Fibroblast of upper back skin (primary cell): Measurements from ENCODE around the gene EHMT1.
"Not testable (repeated sequence)": the region's sequence is repeated elsewhere in the genome, so short reads cannot be mapped to it uniquely, and the experiment has no call there.

ENCODE experiments used
- DNase-seq: peaks from one replicate; pipeline ENCODE4 v3.0.0-alpha.2; 2013

EHMT1 gene

DNA sequence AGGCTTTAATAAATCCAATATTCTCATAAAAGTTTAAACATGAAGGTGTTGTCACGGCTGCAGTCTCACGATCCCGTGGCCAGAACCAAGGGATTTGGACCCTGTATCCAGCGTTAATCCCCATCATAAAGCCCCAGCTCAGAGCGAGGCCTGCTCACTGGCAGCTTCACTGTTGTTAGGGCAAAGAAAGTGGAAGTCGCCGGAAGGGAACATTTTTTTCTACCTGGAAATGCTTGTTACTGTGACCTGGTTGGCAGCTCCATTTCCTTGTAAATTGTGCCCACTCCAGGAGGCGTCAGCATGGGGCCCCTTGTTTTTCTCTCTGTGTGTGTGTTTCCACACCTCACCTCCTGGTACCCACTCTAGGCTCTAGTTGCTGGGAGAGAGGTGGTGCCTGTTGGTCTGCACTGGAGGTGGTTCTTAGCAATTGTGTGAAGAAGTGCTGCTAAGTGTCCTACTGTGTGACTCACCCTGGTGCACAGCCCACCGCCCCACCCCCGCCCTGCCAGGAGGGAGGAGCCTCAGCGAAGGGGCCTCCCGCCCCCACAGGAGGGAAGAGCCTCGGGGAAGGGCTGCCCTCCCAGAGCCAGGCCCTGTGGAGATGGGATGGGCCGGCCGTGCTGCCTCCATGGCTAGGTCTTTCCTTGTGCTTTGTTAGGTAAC is 105.1 kb downstream of the EHMT1 start:
- DNase-seq, result peak; percentile 18

DNA sequence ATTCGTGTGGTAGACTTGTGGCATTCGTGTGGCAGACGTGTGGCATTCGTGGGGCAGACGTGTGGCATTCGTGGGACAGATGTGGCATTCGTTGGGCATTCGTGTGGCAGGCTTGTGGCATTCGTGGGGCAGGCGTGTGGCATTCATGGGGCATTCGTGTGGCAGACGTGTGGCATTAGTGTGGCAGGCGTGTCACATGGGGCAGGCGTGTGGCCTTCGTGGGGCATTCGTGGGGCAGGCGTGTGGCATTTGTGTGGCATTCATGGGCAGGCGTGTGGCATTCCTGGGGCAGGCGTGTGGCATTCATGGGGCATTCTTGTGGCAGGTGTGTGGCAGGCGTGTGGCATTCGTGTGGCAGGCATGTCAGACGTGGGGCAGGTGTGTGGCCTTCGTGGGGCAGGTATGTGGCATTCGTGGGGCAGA is 106.0 kb downstream of the EHMT1 start:
- DNase-seq, result no peak

DNA sequence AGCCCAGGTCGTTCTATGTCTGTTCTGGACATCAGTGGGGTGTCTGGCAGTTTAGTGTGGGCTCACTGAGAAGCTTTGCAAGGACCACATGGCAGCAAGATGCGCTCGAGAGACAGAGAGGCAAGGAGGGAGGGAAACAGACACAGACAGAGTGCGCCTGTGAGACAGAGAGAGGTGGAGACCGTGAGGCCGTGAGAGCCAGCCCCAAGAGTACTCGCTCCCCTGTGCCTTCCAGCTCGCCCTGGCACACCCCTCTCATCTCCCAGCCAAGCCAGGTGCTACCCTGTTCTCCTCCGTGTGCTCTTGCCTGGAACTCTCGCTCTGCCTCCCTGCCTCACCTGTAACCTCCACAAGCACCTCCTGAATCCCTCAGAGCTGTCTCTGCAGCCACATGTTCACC is 106.8 kb downstream of the EHMT1 start:
- no peak for DNase-seq

DNA sequence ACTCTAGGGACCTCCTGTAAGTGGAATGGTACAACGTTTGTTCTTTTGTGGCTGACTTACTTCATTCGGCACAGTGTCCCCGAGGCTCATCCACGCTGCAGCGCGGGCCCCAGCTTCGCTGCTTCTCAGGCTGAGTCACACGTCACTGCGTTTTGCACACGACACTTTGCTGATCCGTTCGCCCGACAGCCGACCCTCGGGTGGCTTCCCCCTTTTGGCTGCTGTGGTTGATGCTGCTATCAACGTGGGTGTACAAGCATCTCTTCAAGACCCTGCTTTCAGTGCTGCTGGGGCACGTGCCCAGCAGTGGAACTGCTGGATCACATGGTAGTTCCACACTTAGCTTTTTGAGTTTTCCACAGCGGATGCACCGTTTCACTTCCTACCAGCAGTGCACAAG is 107.5 kb downstream of the EHMT1 start:
- not testable (repeated sequence) for DNase-seq

DNA sequence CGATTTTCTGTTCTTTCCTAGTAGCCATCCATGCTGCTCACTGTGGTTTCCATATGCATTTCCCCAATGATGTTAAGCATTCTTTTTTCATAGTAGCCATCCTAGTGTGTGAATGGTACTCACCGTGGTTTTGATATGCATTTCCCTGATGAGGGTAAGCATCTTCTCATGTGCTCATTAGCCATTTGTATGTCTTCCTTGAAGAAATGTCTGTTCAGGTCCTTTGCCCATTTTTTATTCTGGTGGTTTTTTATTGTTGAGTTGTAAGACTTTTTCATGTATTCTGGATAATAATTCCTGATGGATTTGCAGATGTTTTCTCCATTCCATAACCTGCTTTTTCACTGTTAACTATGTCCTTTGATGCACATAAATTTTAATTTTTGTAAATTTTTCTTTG is 108.0 kb downstream of the EHMT1 start:
- no peak for DNase-seq

DNA sequence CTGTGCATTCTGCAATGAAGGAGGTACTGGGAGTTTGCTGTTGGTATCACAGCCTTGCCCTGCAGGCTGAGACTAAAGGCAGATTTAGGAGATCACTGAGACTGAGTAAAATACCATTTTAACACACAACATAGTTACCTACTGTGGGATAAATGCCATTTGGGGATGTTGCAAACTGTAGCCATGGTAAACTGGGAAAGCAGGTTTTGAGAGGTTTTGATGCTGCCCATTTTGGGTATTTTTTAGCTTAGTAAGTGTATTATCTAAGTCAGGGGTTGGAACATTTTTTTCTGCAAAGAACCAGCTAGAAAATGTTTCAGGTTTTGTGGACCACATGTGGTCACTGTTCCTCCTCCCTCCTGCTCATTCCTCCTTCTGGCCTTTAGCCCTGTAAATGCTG is 108.9 kb downstream of the EHMT1 start:
- DNase-seq, result no peak

DNA sequence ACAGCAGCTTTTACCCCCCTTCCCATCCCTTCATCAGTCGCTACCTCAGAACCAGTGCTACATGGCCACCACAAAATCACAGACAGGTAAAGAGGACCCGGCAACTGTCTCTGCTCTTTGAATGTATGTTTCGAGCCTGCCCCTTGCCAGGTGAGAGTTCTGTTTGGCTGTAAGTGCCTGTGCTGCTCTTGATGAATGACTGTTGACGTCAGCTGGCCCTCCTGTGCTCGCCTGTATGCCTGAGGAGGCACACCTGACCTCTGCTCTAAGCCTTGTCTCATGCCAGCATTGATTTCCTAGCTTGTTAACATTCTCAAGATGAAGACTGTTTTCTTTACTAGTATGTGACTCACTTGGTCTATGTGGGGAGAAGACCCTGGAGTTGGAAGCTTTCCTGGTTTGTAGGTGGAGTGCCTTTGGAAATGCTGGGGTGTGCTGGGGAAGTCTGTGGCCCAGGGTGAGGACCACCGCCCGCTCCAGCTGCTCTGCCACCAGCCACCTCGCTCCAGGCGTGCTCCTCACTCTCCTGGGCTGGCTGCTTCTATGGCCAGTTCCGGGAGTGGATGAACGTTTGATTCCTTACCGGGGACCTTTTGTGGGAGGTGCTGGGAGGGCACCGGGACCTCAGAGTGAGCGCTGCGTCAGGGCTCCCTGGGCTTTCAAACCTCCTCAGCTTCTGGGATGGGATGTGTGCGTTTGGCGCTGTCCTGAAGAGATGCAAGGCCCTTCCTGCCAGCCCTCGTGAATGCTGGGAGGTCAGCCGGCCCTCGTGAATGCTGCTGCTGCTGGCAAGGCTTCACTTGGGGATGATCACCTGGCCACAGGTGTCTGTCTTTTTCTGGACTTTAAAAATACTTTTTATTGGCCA is 109.9 kb downstream of the EHMT1 start:
- DNase-seq, result no peak

DNA sequence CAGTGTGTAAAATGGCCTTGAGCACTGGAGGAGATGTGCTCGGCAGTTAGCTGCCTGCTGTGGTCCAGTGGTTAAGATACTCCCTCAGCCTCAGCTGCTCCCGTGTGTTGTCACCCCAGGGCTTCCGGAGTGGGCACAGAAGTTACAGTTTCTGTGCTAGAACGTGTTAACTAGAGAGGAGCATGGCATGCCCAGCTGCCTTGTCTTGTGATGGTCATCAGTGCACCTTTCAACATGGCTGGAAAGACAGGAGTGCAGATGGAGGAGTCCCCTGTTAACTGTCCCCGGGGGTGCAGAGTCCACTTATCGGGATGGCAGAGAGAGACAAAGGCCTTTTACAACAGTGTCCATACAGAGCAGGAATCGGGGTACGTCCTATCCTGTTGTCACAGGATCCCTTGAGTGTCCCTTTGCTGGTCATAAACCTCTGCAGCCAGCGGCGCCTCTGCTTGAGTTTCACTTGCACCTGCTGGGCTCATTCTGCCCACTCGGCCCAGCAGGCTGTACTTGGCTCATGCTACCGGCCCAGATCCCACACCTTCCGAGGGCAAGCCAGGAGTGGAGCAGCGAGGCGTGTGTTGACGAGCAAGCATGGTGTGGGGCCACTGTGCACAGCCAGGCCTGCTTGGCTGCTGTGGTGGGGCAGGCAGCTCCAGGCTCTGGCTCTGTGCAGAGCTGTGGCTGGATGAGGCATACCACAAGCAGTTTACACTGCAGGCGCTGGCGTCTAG is 112.6 kb downstream of the EHMT1 start:
- DNase-seq, result no peak

DNA sequence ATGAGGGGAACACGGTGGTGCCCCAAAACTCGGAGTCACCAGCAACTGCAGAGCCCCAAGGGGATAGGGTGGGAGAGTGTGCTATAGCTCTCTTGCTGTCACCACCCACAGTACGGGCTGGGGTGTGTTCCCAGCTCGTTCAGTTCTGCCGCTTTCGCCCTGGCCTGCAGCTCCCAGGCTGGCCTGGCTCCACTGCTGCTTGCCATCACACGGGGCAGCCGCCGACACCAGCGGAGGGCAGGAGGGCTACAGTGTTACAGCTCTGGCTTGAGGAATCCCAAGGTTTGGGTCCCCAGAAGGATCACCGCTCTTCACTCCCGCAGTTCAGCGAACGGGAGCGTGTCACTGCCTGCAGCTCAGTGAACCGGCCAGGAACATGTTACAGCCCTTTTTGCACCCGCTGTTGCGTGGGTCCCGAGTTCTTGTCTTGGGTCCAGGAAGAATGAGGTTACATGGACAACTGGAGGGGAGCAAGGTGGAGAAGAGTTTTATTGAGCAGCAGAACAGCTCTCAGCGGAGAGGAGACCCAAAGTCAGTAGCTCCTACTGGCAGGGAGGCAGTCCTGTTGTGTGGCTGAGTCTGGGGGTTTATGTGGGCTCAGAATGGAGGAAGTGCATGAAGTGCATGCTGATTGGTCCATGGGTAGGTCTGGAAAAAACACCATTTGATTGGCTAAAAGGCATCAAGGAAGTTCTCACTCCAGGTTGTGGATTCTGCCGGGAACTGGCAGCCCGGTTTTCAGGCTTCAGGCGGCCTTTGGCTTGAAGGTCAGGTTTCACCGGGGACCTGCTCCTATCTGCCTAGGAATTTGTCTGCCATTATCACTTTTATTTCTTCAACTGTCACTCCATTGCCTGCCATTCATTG is 113.4 kb downstream of the EHMT1 start:
- no peak for DNase-seq

DNA sequence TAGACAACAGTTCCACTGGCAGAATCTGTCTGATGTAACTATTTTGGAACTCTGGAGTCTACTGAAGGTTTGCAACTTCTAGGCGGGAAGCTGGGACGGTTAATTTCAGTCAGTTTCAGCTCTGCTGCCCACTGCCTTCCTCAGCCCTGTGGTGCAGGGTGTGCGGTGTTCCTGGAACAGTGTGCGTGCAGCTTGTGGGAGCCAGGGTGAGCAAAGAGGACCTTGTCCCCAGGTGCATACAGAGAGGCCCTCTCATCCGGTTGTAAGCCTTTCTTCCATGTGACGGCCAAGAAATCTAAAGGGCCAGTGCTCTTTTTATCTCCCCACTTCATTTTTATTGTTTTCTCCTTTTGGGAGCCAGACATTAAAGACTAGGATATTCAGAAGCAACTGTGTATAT is 114.6 kb downstream of the EHMT1 start:
- no peak for DNase-seq

DNA sequence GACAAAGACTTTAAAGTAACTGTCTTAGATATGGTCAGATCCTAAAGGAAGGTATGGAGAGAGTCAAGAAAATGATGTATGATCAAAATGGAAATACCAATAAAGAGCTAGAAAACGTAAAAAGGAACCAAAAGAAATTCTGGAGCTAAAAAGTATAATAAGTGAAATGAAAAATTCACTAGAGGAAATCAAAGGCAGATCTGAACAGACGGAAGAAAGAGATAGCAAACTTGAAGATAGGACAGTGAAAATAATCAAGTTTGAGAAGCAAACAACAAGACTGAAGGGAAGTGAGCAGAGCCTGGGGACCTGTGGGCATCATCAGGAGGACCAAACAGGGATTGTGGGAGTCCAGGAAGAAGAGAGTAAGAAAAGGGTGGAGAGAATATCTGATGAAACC is 115.4 kb downstream of the EHMT1 start:
- no peak for DNase-seq

DNA sequence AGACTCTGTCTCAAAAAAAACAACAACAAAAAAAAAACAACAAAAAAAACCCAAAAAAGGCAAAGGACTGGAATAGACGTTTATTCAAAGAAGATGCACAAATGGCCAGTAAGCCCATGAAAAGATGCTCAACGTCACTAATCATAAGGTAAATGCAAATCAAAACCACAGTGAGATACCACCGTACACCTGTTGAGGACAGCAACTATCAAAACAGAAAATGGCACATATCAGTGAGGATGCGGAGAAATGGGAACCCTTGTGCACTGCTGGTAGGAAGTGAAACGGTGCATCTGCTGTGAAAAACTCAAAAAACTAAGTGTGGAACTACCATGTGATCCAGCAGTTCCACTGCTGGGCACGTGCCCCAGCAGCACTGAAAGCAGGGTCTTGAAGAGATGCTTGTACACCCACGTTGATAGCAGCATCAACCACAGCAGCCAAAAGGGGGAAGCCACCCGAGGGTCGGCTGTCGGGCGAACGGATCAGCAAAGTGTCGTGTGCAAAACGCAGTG is 119.4 kb downstream of the EHMT1 start:
- DNase-seq, result not testable (repeated sequence)

DNA sequence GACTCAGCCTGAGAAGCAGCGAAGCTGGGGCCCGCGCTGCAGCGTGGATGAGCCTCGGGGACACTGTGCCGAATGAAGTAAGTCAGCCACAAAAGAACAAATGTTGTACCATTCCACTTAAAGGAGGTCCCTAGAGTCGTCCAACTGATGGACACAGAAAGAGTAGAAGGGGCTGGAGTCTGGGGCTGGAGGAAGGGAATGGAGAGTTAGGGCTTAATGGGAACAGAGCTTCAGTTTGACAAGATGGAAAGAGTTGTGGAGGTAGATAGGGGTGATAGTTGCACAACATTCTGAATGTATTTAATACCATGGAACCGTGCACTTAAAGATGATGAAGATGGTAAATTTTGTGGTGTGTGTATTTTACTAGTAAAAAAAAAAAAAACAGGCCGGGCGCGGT is 119.9 kb downstream of the EHMT1 start:
- DNase-seq, result no peak

DNA sequence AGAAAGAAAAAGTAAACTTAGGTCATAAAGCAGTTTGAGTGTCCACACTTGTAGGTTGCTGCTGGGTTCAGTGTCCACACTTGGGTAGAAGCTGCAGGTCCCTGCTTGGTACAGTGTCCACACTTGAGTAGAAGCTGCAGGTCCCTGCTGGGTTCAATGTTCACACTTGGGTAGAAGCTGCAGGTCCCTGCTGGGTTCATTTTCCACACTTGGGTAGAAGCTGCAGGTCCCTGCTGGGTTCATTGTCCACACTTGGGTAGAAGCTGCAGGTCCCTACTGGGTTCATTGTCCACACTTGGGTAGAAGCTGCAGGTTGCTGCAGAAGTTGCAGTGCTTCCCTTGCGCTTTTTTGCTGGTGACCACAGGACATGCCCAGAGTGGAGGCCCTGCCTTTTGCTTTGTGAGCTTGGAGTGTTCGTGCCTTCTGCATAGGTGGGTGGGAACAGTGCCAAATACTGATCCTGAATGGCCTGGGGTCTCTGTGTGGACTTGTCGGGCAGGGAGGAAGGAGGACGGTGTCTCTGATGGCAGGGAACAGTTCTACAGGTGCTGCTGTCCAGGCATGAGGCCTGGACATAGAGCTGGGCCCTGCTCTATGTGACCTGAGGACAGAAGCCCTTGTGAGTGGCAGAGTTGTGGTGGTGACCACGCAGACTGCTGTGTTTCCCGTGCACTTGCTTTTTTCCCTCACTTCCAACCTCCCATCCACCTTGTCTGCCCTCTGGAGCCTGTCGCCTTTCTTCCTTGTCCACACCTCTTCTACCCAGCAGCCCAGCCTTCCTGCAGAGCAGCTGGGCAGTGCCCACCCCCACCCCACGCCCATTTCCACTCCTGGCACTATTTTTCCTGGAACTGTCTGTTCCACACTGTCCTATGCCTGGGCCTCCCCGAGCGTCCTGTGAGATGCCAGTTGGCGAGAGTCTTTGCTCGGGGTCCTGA is 120.8 kb downstream of the EHMT1 start:
- no peak for DNase-seq

DNA sequence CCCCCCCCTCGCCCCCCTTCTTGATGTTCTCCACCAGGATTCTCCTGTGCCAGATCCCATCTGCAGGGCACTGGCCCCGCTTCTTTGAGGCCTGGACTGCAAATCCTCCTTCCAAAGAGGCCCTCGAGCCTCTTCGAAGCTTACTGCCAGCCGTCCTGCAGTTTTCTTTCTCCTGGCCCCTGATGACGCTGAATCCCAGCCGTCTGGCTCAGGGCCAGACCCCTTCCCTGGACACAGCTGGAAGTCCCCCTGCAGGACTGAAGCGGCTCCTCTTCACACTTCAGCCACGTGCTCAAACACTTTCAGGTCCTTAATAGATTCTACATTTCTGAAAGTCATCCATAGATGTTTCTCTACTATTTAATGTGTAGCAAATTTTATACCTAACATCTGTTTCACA is 121.5 kb downstream of the EHMT1 start:
- DNase-seq, result peak; percentile 59

DNA sequence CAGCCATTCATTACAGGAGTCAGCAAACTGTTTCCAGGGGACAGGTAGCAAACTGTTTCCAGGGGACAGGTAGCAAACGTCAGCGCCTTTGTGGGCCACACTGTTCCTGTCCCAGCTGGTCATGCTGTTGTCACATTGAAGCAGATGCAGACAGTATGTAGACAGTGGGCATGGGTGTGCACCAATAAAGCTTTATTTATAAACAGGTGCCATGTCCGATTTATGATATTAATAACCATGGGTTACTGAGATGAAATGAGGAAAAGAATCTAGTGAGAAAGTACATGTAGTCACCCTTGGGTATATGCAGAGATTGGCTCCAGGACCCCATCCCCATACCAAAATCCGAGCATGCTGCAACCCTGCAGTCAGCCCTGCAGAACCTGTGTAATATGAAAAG is 122.5 kb downstream of the EHMT1 start:
- DNase-seq, result no peak

DNA sequence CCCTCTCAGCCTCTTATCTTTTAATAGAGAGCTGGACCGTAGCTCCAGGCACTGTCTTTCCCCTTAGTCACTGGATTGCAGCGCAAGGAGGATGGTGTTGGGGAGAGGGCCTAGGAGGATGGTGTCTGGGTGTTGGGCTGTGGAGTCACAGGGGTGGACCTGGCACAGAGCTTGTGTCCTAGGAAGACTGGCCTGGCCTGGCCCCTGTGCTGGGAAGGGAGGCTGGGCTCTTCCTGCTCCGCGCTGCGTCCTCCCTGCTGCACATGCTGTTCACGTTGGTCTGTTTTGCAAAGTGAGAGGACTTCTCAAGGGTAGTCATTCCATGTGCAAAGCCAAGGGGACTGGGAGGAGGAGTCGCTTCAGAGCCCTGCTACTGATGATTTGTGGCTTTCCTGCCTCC is 123.9 kb downstream of the EHMT1 start:
- no peak for DNase-seq

DNA sequence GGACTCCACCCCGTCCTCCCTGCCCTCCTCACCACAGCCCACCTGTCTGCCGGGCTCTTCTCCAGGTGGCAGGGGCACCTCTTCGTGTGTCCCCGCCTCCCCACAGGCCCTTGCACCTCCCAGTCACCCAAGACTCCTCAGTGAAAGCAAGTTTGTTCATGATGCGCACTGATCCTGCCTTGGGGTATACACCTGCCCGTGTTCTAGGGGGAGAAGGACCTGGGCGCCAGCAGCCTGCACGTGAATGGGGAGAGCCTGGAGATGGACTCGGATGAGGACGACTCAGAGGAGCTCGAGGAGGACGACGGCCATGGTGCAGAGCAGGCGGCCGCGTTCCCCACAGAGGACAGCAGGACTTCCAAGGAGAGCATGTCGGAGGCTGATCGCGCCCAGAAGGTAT is 124.9 kb downstream of the EHMT1 start:
- no peak for DNase-seq

DNA sequence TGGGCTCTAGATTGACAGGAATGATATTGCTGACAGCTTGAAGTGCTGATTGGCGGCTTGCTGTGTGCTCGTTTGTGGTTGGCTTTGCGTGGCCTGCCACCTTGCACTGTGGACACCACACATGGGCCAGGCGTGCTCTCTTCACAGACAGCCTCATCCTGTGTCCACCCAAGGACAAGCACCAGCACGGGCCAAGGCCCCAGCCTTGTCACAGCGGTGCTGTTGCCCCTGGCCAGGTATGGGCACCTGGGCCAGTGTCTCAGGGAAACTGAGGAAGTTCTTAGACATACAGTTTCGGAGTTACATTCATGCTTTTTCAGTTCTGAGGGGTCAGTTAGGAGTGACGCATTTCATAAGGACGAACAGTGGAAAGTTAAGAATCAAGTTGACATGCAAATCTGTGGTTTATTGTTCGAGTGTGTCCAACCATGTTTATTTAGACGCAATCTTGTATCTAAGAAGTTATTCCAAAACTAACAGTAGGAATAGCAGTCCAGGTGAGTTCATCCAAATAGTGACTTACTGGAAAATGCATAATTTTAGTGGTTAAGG is 125.9 kb downstream of the EHMT1 start:
- no peak for DNase-seq

DNA sequence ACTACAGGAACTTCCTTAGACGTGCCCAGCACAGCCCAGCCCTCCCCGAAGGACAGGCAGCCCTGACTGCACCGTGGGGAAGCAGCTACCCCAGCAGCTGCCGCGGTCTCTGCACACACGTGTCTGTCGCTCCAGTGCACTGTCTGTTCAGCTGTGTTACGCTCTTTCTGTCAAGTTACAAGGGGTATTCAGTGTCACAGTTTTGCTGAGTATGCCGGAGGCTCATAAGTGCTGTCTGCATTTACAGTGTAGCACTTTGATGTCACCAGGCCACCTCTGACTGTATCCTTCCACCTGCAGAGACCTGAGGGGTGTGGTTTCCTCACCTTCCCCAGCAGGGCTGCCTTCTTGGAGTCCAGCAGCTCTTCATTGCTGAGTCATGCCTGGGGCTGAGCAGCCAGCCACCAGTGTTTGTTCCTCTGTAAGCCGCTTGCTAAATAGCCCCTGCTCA is 126.8 kb downstream of the EHMT1 start:
- no peak for DNase-seq

DNA sequence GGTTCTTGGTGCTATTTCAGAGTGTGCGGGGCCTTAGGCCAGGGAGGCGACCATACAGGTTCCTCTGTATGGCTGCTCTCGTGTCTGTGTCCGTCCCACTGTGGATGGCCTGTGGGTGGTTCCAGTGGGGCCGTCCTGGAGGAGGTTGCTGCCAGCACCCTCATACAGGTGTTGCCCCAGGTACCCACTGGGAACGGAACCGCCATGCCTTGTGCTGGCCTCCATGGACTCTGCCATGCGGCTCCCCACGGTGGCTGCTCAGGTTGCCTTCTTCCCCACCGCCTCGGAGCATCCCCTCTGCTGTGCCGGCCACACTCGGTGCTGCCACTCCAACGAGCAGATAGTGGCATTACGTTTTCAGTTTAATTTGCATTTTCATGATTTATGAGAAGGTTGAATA is 129.5 kb downstream of the EHMT1 start:
- DNase-seq, result no peak
